SHP77 treated with DMSO at 0.1 percent for 48 hours (cell line): ENCODE results near the gene KLHL2.
"Not testable (repeated sequence)": the region's sequence is repeated elsewhere in the genome, so short reads cannot be mapped to it uniquely, and the experiment has no call there.

Source experiments
- DNase-seq: peaks from one replicate; lab custom pipeline; 2025; lab: John Stamatoyannopoulos, UW

Gene KLHL2

GRCh38 chr4:165203541-165204461, 3.6 kb upstream of the KLHL2 start:
- no peak for DNase-seq

GRCh38 chr4:165204462-165204830, 2.9 kb upstream of the KLHL2 start:
- no peak for DNase-seq

GRCh38 chr4:165207016-165207430, 338 bp upstream of the KLHL2 start:
- DNase-seq = no peak

GRCh38 chr4:165208221-165208652, 876 bp downstream of the KLHL2 start:
- DNase-seq = peak; percentile 22

- no peak for DNase-seq
Observed at GRCh38 chr4:165208741-165209388, 1.5 kb downstream of the KLHL2 start.

GRCh38 chr4:165209796-165210195, 2.4 kb downstream of the KLHL2 start:
- DNase-seq = no peak

GRCh38 chr4:165210566-165210965, 3.2 kb downstream of the KLHL2 start:
- DNase-seq = no peak

GRCh38 chr4:165212647-165213046, 5.3 kb downstream of the KLHL2 start:
- not testable (repeated sequence) for DNase-seq

- not testable (repeated sequence) for DNase-seq
Observed at GRCh38 chr4:165213404-165213803, 6.0 kb downstream of the KLHL2 start.

- not testable (repeated sequence) for DNase-seq
Observed at GRCh38 chr4:165213991-165214709, 6.8 kb downstream of the KLHL2 start.

GRCh38 chr4:165215034-165215751, 7.8 kb downstream of the KLHL2 start:
- DNase-seq = not testable (repeated sequence)

GRCh38 chr4:165215761-165216487, 8.6 kb downstream of the KLHL2 start:
- not testable (repeated sequence) for DNase-seq

- DNase-seq = no peak
Observed at GRCh38 chr4:165217325-165217724, 10.0 kb downstream of the KLHL2 start.

- DNase-seq = not testable (repeated sequence)
Observed at GRCh38 chr4:165221306-165221705, 13.9 kb downstream of the KLHL2 start.

- DNase-seq = not testable (repeated sequence)
Observed at GRCh38 chr4:165221993-165222650, 14.8 kb downstream of the KLHL2 start.

GRCh38 chr4:165222651-165222994, 15.3 kb downstream of the KLHL2 start:
- DNase-seq = no peak

GRCh38 chr4:165227401-165227800, 20.0 kb downstream of the KLHL2 start:
- DNase-seq = not testable (repeated sequence)

GRCh38 chr4:165229490-165230200, 22.3 kb downstream of the KLHL2 start:
- DNase-seq = not testable (repeated sequence)

- DNase-seq = not testable (repeated sequence)
Observed at GRCh38 chr4:165232623-165233433, 25.5 kb downstream of the KLHL2 start.
